ENCODE data around the gene STMN3. TPM values are rescaled to one million over a fixed set of nuclear protein-coding genes. Genes with fewer than 3 reads are reported as not detected.
"Not testable (repeated sequence)": the region's sequence is repeated elsewhere in the genome, so short reads cannot be mapped to it uniquely, and the experiment has no call there.

Gene STMN3
- total and polyA plus RNA-seq, 4 experiments from 2014 or later: 18.9 to 120 (median 70.1) TPM

- CTCF ChIA-PET (ENCODE audit: partially characterized antibody): interaction anchor here (2.3 kb wide), 2 partner anchors 13 to 26 kb away, joined by 20 to 28 read pairs; partner anchors contain the start of gene GMEB2
- not testable (repeated sequence) for H3K9me3 Mint-ChIP-seq; H3K36me3 ChIP-seq (ENCODE audit: insufficient read depth, low read length); H3K27me3 Mint-ChIP-seq; H3K27me3 ChIP-seq (ENCODE audit: insufficient read depth, low read length); H3K9me3 ChIP-seq (ENCODE audit: control insufficient read depth in 1 of 2, low read length in 2 of 2)
- Histone ChIP-seq H3K27ac (ENCODE audit: low read depth, low read length) (peak overlapping the region; percentile 57), H3K4me3 (ENCODE audit: low read length in 2 of 2) (peak overlapping the region in 1 of 2 donors; percentile 92), H3K4me1 (ENCODE audit: insufficient read depth, low read length) (peaks cover 43% of the 10 kb centered on the region)
- peak overlapping the region; percentile 73 to 96 (median 92) for H3K4me3 Mint-ChIP-seq
- peaks cover 16 to 50% (median 32%) of the 10 kb centered on the region in 4 donors for H3K4me1 Mint-ChIP-seq
- H3K36me3 Mint-ChIP-seq: peaks cover 13 to 18% of the 10 kb centered on the region in 2 donors
- peak overlapping the region in 6 of 7 donors; percentile 42 to 100 (median 67) for H3K27ac Mint-ChIP-seq
- DNase-seq: peak in 1 of 5 donors; percentile 37
- POLR2A ChIA-PET (ENCODE audit: partially characterized antibody): interaction anchor here (0.8 to 10.5 kb wide), 10 partner anchors 13 to 316 kb away, joined by 4 to 658 read pairs (median 18); partner anchors contain the start of genes GMEB2, LIME1, PPDPF and RTEL1
- intact Hi-C loops (cut with micrococcal nuclease): loop anchor here (1.0 kb wide), 1 partner anchor 87 kb away; no protein-coding TSS in a partner anchor
Measured at GRCh38 chr20:63640686-63641085, 12.5 kb downstream of the STMN3 start.

- POLR2A ChIA-PET (ENCODE audit: partially characterized antibody): interaction anchor here (0.8 to 10.5 kb wide), 12 partner anchors 12 to 316 kb away, joined by 3 to 658 read pairs (median 5); partner anchors contain the start of genes GMEB2, LIME1, PTK6 and RTEL1
- H3K27ac ChIP-seq (ENCODE audit: low read depth, low read length): peak overlapping the region; percentile 57
- H3K4me3 Mint-ChIP-seq: peak overlapping the region; percentile 91 to 98 (median 94)
- peaks cover 22 to 56% (median 37%) of the 10 kb centered on the region in 4 donors for H3K4me1 Mint-ChIP-seq
- peaks cover 49% of the 10 kb centered on the region for H3K4me1 ChIP-seq (ENCODE audit: insufficient read depth, low read length)
- no peak for DNase-seq
- peak overlapping the region in 6 of 7 donors; percentile 99 to 100 (median 100) for H3K27ac Mint-ChIP-seq
- H3K9me3 ChIP-seq (ENCODE audit: control insufficient read depth in 1 of 2, low read length in 2 of 2): no peaks in the 10 kb centered on the region
- H3K27me3 ChIP-seq (ENCODE audit: insufficient read depth, low read length): no peaks in the 10 kb centered on the region
- H3K27me3 Mint-ChIP-seq: peaks cover 0 to 5% of the 10 kb centered on the region in 2 donors
- no peaks in the 10 kb centered on the region for H3K36me3 ChIP-seq (ENCODE audit: insufficient read depth, low read length)
- H3K36me3 Mint-ChIP-seq: peaks cover 13 to 19% of the 10 kb centered on the region in 2 donors
- peak overlapping the region; percentile 78 to 92 for H3K4me3 ChIP-seq (ENCODE audit: low read length in 2 of 2)
- peaks cover 0 to 4% (median 0%) of the 10 kb centered on the region in 8 donors for H3K9me3 Mint-ChIP-seq
- intact Hi-C loops (cut with micrococcal nuclease): no loop called here
- CTCF ChIA-PET (ENCODE audit: partially characterized antibody): no interaction called here
Measured at GRCh38 chr20:63640086-63640485, 13.1 kb downstream of the STMN3 start.

- intact Hi-C loops (cut with micrococcal nuclease): loop anchor here (1.0 kb wide), 1 partner anchor 11 kb away; no protein-coding TSS in a partner anchor
- H3K36me3 Mint-ChIP-seq: peaks cover 10 to 19% of the 10 kb centered on the region in 2 donors
- Histone ChIP-seq H3K36me3 (ENCODE audit: insufficient read depth, low read length) (no peaks in the 10 kb centered on the region), H3K9me3 (ENCODE audit: control insufficient read depth in 1 of 2, low read length in 2 of 2) (no peaks in the 10 kb centered on the region), H3K27me3 (ENCODE audit: insufficient read depth, low read length) (no peaks in the 10 kb centered on the region), H3K4me3 (ENCODE audit: low read length in 2 of 2) (peak overlapping the region; percentile 78 to 92), H3K27ac (ENCODE audit: low read depth, low read length) (peak overlapping the region; percentile 57), H3K4me1 (ENCODE audit: insufficient read depth, low read length) (peaks cover 56% of the 10 kb centered on the region)
- H3K4me1 Mint-ChIP-seq: peaks cover 21 to 64% (median 42%) of the 10 kb centered on the region in 4 donors
- ChIA-PET POLR2A (ENCODE audit: partially characterized antibody) (interaction anchor here (0.6 to 10.5 kb wide), 19 partner anchors 13 to 686 kb away, joined by 3 to 658 read pairs (median 4); partner anchors contain the start of genes ARFRP1, GMEB2, LIME1 and PPDPF), CTCF (ENCODE audit: partially characterized antibody) (interaction anchor here (1.3 to 2.1 kb wide), 4 partner anchors 10 to 102 kb away, joined by 3 to 9 read pairs (median 4); partner anchors contain the start of genes GMEB2, PTK6 and RTEL1)
- peak overlapping the region in 6 of 7 donors; percentile 99 to 100 (median 100) for H3K27ac Mint-ChIP-seq
- peak; percentile 77 to 87 (median 81) for DNase-seq
- peak overlapping the region; percentile 91 to 98 (median 94) for H3K4me3 Mint-ChIP-seq
- H3K27me3 Mint-ChIP-seq: peaks cover 0 to 5% of the 10 kb centered on the region in 2 donors
- peaks cover 0 to 4% (median 0%) of the 10 kb centered on the region in 8 donors for H3K9me3 Mint-ChIP-seq
Measured at GRCh38 chr20:63639093-63639975, 13.9 kb downstream of the STMN3 start.

GRCh38 chr20:63636752-63637628, 16.2 kb downstream of the STMN3 start:
- intact Hi-C loops (cut with micrococcal nuclease): loop anchor here (2.0 kb wide), 1 partner anchor 100 kb away; the partner anchor contains the start of gene LIME1
- Histone ChIP-seq H3K27ac (ENCODE audit: low read depth, low read length) (peak overlapping the region; percentile 72), H3K9me3 (ENCODE audit: control insufficient read depth in 1 of 2, low read length in 2 of 2) (no peaks in the 10 kb centered on the region), H3K4me1 (ENCODE audit: insufficient read depth, low read length) (peaks cover 67% of the 10 kb centered on the region), H3K36me3 (ENCODE audit: insufficient read depth, low read length) (no peaks in the 10 kb centered on the region), H3K27me3 (ENCODE audit: insufficient read depth, low read length) (no peaks in the 10 kb centered on the region), H3K4me3 (ENCODE audit: low read length in 2 of 2) (peak overlapping the region; percentile 17 to 31)
- ChIA-PET POLR2A (ENCODE audit: partially characterized antibody) (interaction anchor here (1.0 to 10.5 kb wide), 8 partner anchors 13 to 259 kb away, joined by 3 to 658 read pairs (median 14); partner anchors contain the start of genes GMEB2, LIME1, PPDPF and PTK6), CTCF (ENCODE audit: partially characterized antibody) (interaction anchor here (0.9 kb wide), 1 partner anchor 9 kb away, joined by 3 read pairs; no protein-coding TSS in a partner anchor)
- Mint-ChIP-seq H3K4me3 (peak overlapping the region in 7 of 8 donors; percentile 17 to 67 (median 29)), H3K27me3 (peaks cover 0 to 4% of the 10 kb centered on the region in 2 donors), H3K27ac (peak overlapping the region in 6 of 7 donors; percentile 86 to 100 (median 99)), H3K9me3 (peaks cover 0 to 2% (median 0%) of the 10 kb centered on the region in 8 donors), H3K36me3 (peaks cover 9 to 16% of the 10 kb centered on the region in 2 donors), H3K4me1 (peaks cover 32 to 73% (median 52%) of the 10 kb centered on the region in 4 donors)
- no peak for DNase-seq

GRCh38 chr20:63635431-63636141, 17.6 kb downstream of the STMN3 start:
- intact Hi-C loops (cut with micrococcal nuclease): loop anchor here (1.0 to 2.0 kb wide), 2 partner anchors 8 to 101 kb away; partner anchors contain the start of genes GMEB2 and LIME1
- Mint-ChIP-seq H3K4me3 (peak overlapping the region; percentile 80 to 93 (median 84)), H3K9me3 (peaks cover 0 to 2% (median 0%) of the 10 kb centered on the region in 8 donors), H3K36me3 (peaks cover 9 to 15% of the 10 kb centered on the region in 2 donors), H3K4me1 (peaks cover 32 to 79% (median 55%) of the 10 kb centered on the region in 4 donors), H3K27me3 (peaks cover 0 to 2% of the 10 kb centered on the region in 2 donors), H3K27ac (peak overlapping the region; percentile 98 to 100 (median 99))
- H3K4me1 ChIP-seq (ENCODE audit: insufficient read depth, low read length): peaks cover 79% of the 10 kb centered on the region
- H3K9me3 ChIP-seq (ENCODE audit: control insufficient read depth in 1 of 2, low read length in 2 of 2): no peaks in the 10 kb centered on the region
- peak overlapping the region in 1 of 2 donors; percentile 39 for H3K4me3 ChIP-seq (ENCODE audit: low read length in 2 of 2)
- no peaks in the 10 kb centered on the region for H3K27me3 ChIP-seq (ENCODE audit: insufficient read depth, low read length)
- peak overlapping the region; percentile 72 for H3K27ac ChIP-seq (ENCODE audit: low read depth, low read length)
- CTCF ChIA-PET (ENCODE audit: partially characterized antibody): interaction anchor here (0.6 to 0.9 kb wide), 3 partner anchors 9 to 98 kb away, joined by 4 to 5 read pairs (median 4); partner anchors contain the start of genes GMEB2, PTK6 and STMN3
- H3K36me3 ChIP-seq (ENCODE audit: insufficient read depth, low read length): no peaks in the 10 kb centered on the region
- POLR2A ChIA-PET (ENCODE audit: partially characterized antibody): interaction anchor here (0.7 to 10.5 kb wide), 20 partner anchors 10 to 620 kb away, joined by 3 to 658 read pairs (median 5); partner anchors contain the start of genes ARFRP1, GMEB2, LIME1 and PCMTD2
- peak; percentile 87 to 95 (median 89) for DNase-seq

All from CD4-positive, alpha-beta memory T cell (primary cell).